Esophagus muscularis mucosa (tissue), 3 donors: ENCODE data around the gene KIF14.

Experiments
- CTCF ChIP-seq, 3 experiments: fragments of 200-600 bp in 2 of 3; fragments of 450-650 bp in 1 of 3; sonication (generic) in 2 of 3; IDR thresholded peaks; one replicate each; pipeline ENCODE4 v1.5.1; 2017 to 2019; ENCODE audit warnings: antibody characterized with exemption in 3 of 3, mild to moderate bottlenecking in 2 of 3, moderate library complexity in 1 of 3
- EP300 ChIP-seq: sonication (generic); formaldehyde crosslinking; IDR thresholded peaks from one replicate; pipeline ENCODE4 v1.6.1; 2017; ENCODE audit warnings: antibody characterized with exemption

GRCh38 chr1:200628223-200628881 lies 7.8 kb upstream of the KIF14 start:
- TF ChIP-seq CTCF (IDR thresholded peaks at IDR 0.05) (no peak), EP300 (no peak)
